GM19467 (cell line): Measurements from ENCODE around the gene FHDC1.
A peak's percentile ranks its signal among the peaks of the same experiment; 100 is the strongest.

Experiments used
- ATAC-seq: cut with Tn5 transposase; IDR thresholded peaks from one replicate; pipeline ENCODE4 v1.9.1; 2021; ENCODE audit warnings: mild to moderate bottlenecking, moderate library complexity; ENCODE audit not compliant: unreplicated experiment

The FHDC1 gene

GRCh38 chr4:152956650-152957436, 20.7 kb downstream of the FHDC1 start:
- no peak for ATAC-seq

- no peak for ATAC-seq
Observed at GRCh38 chr4:152957437-152958171, 21.5 kb downstream of the FHDC1 start.

GRCh38 chr4:152959080-152959479, 23.0 kb downstream of the FHDC1 start:
- ATAC-seq = no peak

- ATAC-seq = no peak
Observed at GRCh38 chr4:152960082-152960481, 24.0 kb downstream of the FHDC1 start.

- no peak for ATAC-seq
Observed at GRCh38 chr4:152961014-152961772, 25.1 kb downstream of the FHDC1 start.

GRCh38 chr4:152961773-152962115, 25.6 kb downstream of the FHDC1 start:
- no peak for ATAC-seq

- no peak for ATAC-seq
Observed at GRCh38 chr4:152962150-152962549, 26.0 kb downstream of the FHDC1 start.

- no peak for ATAC-seq
Observed at GRCh38 chr4:152964335-152964734, 28.2 kb downstream of the FHDC1 start.

- peak; percentile 80 for ATAC-seq
Observed at GRCh38 chr4:152965611-152966010, 29.5 kb downstream of the FHDC1 start.

GRCh38 chr4:152967907-152968306, 31.8 kb downstream of the FHDC1 start:
- ATAC-seq = no peak

- ATAC-seq = no peak
Observed at GRCh38 chr4:152968806-152969394, 32.8 kb downstream of the FHDC1 start.

- no peak for ATAC-seq
Observed at GRCh38 chr4:152970102-152970820, 34.1 kb downstream of the FHDC1 start.

GRCh38 chr4:152971053-152971452, 34.9 kb downstream of the FHDC1 start:
- ATAC-seq = no peak

- ATAC-seq = no peak
Observed at GRCh38 chr4:152972821-152973628, 36.9 kb downstream of the FHDC1 start.

GRCh38 chr4:152973629-152974467, 37.7 kb downstream of the FHDC1 start:
- no peak for ATAC-seq

GRCh38 chr4:152974468-152975379, 38.6 kb downstream of the FHDC1 start:
- ATAC-seq = no peak

GRCh38 chr4:152975380-152976211, 39.5 kb downstream of the FHDC1 start:
- ATAC-seq = no peak
